ENCODE data around the gene MAOB.

Gene MAOB

GRCh38 chrX:43846558-43846957, 35.7 kb downstream of the MAOB start:
- H3K4me1 ChIP-seq (ENCODE audit: control insufficient read depth, insufficient read depth, low read length) = no peaks in the 10 kb centered on the region
- POLR2A ChIA-PET = no interaction called here
- H3K4me3 ChIP-seq (ENCODE audit: low read depth, low read length) = no peak overlapping the region
- CTCF ChIA-PET = no interaction called here
- no peak overlapping the region for H3K27ac ChIP-seq (ENCODE audit: extremely low read depth, low read depth, low read length)
- H3K36me3 ChIP-seq (ENCODE audit: control insufficient read depth in 2 of 2, insufficient read depth in 1 of 2, low read length in 2 of 2) = no peaks in the 10 kb centered on the region
- TF ChIP-seq ZNF513 (tag by site-specific recombination; IDR thresholded peaks at IDR 0.05) (no peak), ZNF76 (tag by site-specific recombination; IDR thresholded peaks at IDR 0.05; ENCODE audit: borderline replicate concordance, low read depth) (no peak), ZNF514 (tag by site-specific recombination; IDR thresholded peaks at IDR 0.05) (no peak), ZNF37A (tag by site-specific recombination; IDR thresholded peaks at IDR 0.05) (no peak), ZNF692 (tag by site-specific recombination; IDR thresholded peaks at IDR 0.05) (no peak), ZNF146 (tag by site-specific recombination; IDR thresholded peaks at IDR 0.05) (no peak), ZXDB (tag by site-specific recombination; IDR thresholded peaks at IDR 0.05) (no peak), ZNF138 (tag by site-specific recombination; IDR thresholded peaks at IDR 0.05; ENCODE audit: borderline replicate concordance) (no peak), ZBTB20 (tag by site-specific recombination; IDR thresholded peaks at IDR 0.05) (no peak)
- no peaks in the 10 kb centered on the region; the same call in 1 of the 2 replicates for H3K9me3 ChIP-seq (ENCODE audit: control insufficient read depth, insufficient read depth, low read depth, low read length)

GRCh38 chrX:43845776-43846175, 36.5 kb downstream of the MAOB start:
- Histone ChIP-seq H3K4me1 (ENCODE audit: control insufficient read depth, insufficient read depth, low read length) (no peaks in the 10 kb centered on the region), H3K9me3 (ENCODE audit: control insufficient read depth, insufficient read depth, low read depth, low read length) (no peaks in the 10 kb centered on the region; the same call in 1 of the 2 replicates), H3K27ac (ENCODE audit: extremely low read depth, low read depth, low read length) (no peak overlapping the region), H3K4me3 (ENCODE audit: low read depth, low read length) (no peak overlapping the region), H3K36me3 (ENCODE audit: control insufficient read depth in 2 of 2, insufficient read depth in 1 of 2, low read length in 2 of 2) (no peaks in the 10 kb centered on the region)
- ChIA-PET POLR2A (no interaction called here), CTCF (interaction anchor here (1.2 kb wide), 1 partner anchor 25 kb away, joined by 3 read pairs; no protein-coding TSS in a partner anchor)
- no peak for TF ChIP-seq HOXC10 (CRISPR knock-in tag; IDR thresholded peaks at IDR 0.05)
- TF ChIP-seq ZNF184 (tag by site-specific recombination; IDR thresholded peaks at IDR 0.05) = no peak
- no peak for TF ChIP-seq ZSCAN16 (tag by site-specific recombination; IDR thresholded peaks at IDR 0.05)
- no peak for TF ChIP-seq ZNF132 (tag by site-specific recombination; IDR thresholded peaks at IDR 0.05; ENCODE audit: borderline replicate concordance)
- no peak for TF ChIP-seq ZNF266 (tag by site-specific recombination; IDR thresholded peaks at IDR 0.05; ENCODE audit: low read depth)
- TF ChIP-seq ZNF473 (tag by site-specific recombination; IDR thresholded peaks at IDR 0.05) = no peak
- TF ChIP-seq ZFP41 (tag by site-specific recombination; IDR thresholded peaks at IDR 0.05; ENCODE audit: borderline replicate concordance) = no peak

- ChIA-PET POLR2A (no interaction called here), CTCF (interaction anchor here (1.2 to 2.1 kb wide), 2 partner anchors 99 to 118 kb away, joined by 5 to 8 read pairs; no protein-coding TSS in a partner anchor)
- no peak overlapping the region for H3K4me3 ChIP-seq (ENCODE audit: low read depth, low read length)
- H3K9me3 ChIP-seq (ENCODE audit: control insufficient read depth, insufficient read depth, low read depth, low read length) = no peaks in the 10 kb centered on the region; the same call in 1 of the 2 replicates
- no peaks in the 10 kb centered on the region for H3K36me3 ChIP-seq (ENCODE audit: control insufficient read depth in 2 of 2, insufficient read depth in 1 of 2, low read length in 2 of 2)
- no peak overlapping the region for H3K27ac ChIP-seq (ENCODE audit: extremely low read depth, low read depth, low read length)
- H3K4me1 ChIP-seq (ENCODE audit: control insufficient read depth, insufficient read depth, low read length) = no peaks in the 10 kb centered on the region
- TF ChIP-seq OVOL3 (tag by site-specific recombination; IDR thresholded peaks at IDR 0.05) (no peak), ZNF10 (tag by site-specific recombination; IDR thresholded peaks at IDR 0.05) (no peak), ZNF24 (tag by site-specific recombination; IDR thresholded peaks at IDR 0.05) (no peak), ZNF510 (tag by site-specific recombination; IDR thresholded peaks at IDR 0.05; ENCODE audit: insufficient replicate concordance) (no peak), ZBTB26 (tag by site-specific recombination; optimal IDR thresholded peaks at IDR 0.05) (no peak), ZNF488 (tag by site-specific recombination; IDR thresholded peaks at IDR 0.05) (no peak), ZNF211 (tag by site-specific recombination; IDR thresholded peaks at IDR 0.05; ENCODE audit: low read depth) (no peak), ZSCAN18 (tag by site-specific recombination; IDR thresholded peaks at IDR 0.05) (no peak), ZBTB44 (tag by site-specific recombination; IDR thresholded peaks at IDR 0.05) (no peak), ZNF585B (tag by site-specific recombination; IDR thresholded peaks at IDR 0.05) (no peak)
These were observed 42.0 kb downstream of the MAOB start for GRCh38 chrX:43840265-43840664.
